Coronary artery (tissue), 2 donors: ENCODE results near the gene AKAP13.

Source experiments
- DNase-seq: peaks from one replicate; pipeline ENCODE4 v3.0.0-alpha.2; 2017; ENCODE audit warnings: low spot score
- H3K27ac ChIP-seq, 2 donors: fragments of 200-600 bp; sonication (generic); one replicate each; pipeline ENCODE4 v1.5.1; 2016 to 2019
- H3K4me3 ChIP-seq: fragments of 200-600 bp; sonication (generic); 2 replicates; pipeline ENCODE4 v1.5.1; 2016; ENCODE audit warnings: mild to moderate bottlenecking, moderate library complexity
- TF ChIP-seq, protein P1 (sequence below): fragments of 200-600 bp; sonication (generic); IDR thresholded peaks from one replicate; pipeline ENCODE4 v1.5.1; 2019; ENCODE audit warnings: antibody characterized with exemption

AKAP13 gene

DNA sequence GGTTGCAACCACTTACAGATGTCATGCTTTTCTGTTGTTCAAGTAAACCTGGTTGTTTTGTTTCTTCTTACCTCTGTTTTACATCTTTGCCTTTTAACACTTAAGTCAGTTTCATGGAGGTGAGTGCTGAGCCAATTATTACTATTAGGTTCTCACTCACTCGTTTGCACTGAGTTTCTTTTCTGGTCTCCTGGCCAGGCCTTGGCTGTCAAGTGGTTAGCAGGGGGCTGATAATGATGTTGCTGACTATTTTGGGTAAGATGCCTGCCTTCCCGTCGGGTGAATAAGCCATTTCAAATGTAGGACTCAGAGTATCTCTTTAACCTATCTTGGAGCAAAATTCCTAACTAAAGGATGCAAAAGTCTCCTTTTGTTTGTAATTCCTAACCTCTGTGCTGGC, 335.9 kb downstream of the AKAP13 start:
- no peak for DNase-seq
- TF ChIP-seq, protein P1, sequence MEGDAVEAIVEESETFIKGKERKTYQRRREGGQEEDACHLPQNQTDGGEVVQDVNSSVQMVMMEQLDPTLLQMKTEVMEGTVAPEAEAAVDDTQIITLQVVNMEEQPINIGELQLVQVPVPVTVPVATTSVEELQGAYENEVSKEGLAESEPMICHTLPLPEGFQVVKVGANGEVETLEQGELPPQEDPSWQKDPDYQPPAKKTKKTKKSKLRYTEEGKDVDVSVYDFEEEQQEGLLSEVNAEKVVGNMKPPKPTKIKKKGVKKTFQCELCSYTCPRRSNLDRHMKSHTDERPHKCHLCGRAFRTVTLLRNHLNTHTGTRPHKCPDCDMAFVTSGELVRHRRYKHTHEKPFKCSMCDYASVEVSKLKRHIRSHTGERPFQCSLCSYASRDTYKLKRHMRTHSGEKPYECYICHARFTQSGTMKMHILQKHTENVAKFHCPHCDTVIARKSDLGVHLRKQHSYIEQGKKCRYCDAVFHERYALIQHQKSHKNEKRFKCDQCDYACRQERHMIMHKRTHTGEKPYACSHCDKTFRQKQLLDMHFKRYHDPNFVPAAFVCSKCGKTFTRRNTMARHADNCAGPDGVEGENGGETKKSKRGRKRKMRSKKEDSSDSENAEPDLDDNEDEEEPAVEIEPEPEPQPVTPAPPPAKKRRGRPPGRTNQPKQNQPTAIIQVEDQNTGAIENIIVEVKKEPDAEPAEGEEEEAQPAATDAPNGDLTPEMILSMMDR, result no peak
- H3K4me3 ChIP-seq, result no peak overlapping the region
- no peak overlapping the region for H3K27ac ChIP-seq

- DNase-seq, result no peak
- TF ChIP-seq, protein P1, result no peak
- Histone ChIP-seq H3K4me3 (no peak overlapping the region), H3K27ac (no peak overlapping the region)
Measured at GRCh38 chr15:85717212-85717611, 336.8 kb downstream of the AKAP13 start.

DNA sequence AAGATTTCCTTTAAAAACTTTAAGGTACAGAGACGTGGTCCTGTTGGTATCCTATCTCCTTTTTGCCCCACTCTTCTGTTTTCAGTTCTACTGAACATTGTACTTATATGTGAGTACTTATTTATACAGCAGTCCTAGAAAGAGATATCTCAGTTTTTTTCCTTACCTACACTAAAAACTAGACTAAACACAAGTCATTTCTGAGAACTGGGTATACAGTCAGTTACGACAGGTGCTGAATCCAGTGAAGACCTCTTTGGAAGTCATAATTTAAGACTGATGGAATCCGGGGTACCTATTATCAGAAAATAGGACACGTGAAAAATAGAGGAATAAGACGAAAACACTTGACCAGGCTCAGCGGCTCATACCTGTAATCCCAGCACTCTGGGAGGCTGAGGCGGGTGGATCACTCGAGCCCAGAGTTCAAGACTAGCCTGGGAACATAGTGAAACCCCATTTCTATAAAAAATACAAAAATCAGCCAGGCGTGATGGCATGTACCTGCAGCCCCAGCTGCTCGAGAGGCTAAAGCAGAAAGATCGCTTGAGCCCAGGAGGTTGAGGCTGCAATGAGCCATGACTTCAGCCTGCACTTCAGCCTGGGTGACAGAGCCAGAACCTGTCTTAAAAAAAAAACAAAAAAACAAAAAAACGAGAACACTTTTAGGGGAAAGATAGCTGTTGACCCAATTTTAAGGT, 338.0 kb downstream of the AKAP13 start:
- DNase-seq, result no peak
- Histone ChIP-seq H3K4me3 (no peak overlapping the region), H3K27ac (no peak overlapping the region)
- TF ChIP-seq, protein P1, result no peak

DNA sequence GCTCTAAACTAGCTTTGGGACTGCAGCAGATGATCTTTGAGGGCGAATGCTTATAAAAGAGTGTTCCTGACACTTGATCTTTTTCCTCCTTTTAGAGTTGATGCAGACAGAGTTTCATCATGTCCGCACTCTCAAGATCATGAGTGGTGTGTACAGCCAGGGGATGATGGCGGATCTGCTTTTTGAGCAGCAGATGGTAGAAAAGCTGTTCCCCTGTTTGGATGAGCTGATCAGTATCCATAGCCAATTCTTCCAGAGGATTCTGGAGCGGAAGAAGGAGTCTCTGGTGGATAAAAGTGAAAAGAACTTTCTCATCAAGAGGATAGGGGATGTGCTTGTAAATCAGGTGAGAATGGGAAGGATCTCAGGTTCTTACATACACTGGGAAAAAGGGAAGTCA, 338.6 kb downstream of the AKAP13 start:
- Histone ChIP-seq H3K27ac (no peak overlapping the region), H3K4me3 (no peak overlapping the region)
- DNase-seq, result no peak
- TF ChIP-seq, protein P1, result no peak

DNA sequence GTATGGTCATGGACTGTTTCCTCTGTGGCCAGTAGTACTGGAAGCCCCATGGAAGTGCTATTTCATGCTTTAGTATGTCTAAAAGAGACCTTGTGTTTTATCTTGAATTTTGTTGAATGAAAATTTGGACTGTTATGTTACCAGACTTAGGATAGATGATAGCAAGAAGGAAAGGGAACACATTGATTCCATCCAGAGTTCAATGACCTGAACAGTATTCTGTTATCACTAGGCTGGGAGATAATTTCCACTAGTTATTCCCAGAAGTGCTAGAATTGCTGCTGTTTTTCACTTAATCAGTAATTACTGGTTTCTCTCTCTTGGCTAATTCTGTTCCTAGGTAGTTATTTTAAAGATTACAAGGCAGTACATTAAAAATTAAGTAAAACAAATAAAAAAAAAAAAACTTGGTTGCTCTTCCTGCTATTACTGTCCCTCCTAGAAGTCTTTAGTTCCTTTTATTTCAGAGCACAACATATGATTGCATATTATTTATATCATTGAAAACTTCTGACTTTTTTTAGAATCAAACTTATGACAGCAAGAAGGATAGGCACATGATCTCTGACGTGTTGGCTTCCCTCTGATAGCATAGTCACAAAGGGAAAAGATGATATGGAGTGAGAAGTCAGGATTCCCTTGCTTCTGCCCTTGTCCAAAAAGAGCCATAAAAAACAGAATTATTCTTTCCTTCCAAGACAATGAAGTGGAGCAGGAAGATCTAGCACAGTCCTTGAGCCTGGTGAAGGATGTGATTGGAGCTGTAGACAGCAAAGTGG, 342.2 kb downstream of the AKAP13 start:
- TF ChIP-seq, protein P1, result no peak
- Histone ChIP-seq H3K27ac (peak overlapping the region in 1 of 2 donors; percentile 36), H3K4me3 (no peak overlapping the region)
- DNase-seq, result no peak

DNA sequence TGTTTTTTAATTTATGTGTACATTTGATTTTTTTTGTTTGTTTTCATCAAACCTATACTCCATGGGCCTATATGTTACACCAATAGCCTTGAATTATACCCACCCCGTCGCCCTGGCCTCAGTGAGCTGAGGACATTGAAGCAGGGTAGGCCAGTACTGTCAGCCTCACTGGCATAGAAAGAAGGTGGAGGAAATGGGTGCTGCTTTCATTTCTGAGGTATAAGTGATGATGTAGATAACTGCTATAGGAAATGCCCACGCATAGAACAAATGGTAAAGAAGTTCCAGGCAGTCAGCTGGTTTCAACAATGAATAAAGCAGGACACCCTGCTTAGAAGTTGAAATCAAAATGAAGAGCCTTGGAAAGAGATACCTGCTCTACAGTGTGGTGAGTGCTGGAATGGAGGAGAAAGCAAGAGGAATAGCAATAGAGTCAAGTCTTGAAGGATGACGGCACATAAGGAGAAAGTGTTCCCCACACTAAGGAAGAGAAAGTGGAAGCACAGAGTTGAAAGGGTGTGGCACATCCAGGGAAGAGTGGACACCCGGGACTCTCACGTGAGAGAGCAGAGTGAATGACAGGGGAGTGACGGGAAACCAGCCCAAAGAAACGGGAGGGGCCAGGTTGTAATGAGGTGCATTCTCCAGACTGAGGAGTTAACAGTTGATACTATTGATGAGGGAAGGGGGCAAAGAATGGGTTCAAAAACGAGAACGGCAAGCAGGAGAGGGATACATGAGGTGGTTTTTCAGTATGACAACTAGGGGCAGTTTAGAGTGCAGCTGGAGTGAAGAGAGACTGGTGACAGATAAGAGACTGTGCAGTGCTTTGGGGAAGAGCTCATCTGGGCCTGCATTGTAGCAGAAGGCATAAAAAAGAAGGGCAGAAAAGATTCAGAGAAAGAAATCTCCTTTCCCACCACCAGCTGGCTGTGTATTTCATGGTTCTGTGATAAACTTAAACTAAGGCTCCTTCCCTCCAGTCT, 343.9 kb downstream of the AKAP13 start:
- TF ChIP-seq, protein P1, result no peak
- Histone ChIP-seq H3K27ac (peak overlapping the region; percentile 47 to 90), H3K4me3 (peak overlapping the region; percentile 32)
- DNase-seq, result no peak
